ENCODE measurements around the gene USP13.

The USP13 gene

DNA sequence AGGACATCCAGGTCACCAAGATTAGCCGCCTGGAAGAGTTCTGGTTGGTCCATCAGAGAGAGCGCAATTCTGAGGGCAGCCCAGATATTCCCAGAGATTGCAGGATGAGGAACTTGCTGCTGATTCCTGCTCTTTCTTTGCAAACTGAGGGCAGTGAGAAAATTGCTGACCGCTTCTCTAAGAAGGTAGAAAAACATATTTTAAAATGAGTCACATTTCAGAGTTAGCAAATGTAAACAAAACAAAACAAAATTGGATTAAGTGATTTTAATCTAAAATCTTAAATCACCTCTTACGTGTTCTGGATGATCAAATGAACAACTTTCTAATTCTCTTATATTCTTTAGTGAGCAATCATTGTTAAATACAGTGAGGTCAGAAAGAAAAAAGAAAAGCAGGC, 149.0 kb downstream of the USP13 start:
- no peak for DNase-seq

DNA sequence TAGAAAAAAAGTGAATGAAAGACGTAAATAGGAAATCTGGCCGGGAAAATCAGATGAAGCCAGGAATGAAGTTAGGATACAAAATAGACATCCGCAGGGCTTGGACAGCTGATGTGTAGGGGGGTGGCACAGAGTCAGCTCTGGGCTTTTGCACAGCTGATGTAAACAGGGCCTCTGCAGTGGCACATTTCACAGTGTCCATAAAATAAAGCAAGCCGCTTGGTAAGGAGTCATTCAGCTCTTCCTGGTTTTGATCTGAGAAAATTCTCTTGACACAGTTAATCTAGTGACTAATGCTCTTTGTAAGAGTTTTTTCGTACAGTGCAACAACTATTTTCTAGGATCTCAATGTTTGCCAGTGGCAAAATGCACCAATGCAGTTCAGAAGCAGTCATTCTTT, 153.3 kb downstream of the USP13 start:
- DNase-seq = no peak

DNA sequence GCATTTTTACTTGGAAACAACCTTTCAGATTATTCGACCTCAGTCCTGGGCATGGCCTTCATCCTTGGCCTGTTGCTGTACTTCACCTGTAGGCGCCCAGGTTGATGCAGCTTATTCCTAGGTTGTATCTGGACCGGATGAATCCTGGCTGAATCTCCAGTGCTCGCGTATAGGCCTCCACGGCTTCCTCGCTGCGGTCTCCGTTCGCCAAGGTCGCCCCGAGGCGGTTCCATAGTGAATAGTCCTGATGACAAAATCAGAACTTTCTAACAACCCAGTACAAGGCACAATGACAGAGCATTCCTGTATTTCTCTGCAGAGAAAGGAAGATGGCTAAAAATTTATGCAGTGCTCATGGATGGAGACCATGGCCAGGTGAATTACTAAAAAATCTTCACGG, 154.7 kb downstream of the USP13 start:
- DNase-seq = no peak

DNA sequence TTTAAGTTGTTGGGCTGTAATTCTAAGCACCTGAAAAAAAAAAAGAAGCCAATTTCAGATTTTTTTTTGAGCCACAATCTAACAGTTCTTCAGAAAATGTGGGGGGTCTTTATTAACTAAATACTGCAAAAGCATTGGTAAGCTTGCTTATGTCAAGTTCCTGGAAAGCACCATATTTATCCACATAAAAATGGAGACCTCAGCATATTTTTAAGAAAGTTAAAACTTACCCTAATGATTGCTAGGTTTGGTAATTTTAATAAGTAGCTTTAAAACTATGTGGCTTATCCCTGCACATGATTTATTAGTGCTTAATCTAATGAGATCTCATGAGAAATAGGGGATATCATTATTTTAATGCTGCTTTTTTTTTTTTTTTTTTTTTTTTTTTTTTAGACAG, 156.8 kb downstream of the USP13 start:
- DNase-seq = no peak

DNA sequence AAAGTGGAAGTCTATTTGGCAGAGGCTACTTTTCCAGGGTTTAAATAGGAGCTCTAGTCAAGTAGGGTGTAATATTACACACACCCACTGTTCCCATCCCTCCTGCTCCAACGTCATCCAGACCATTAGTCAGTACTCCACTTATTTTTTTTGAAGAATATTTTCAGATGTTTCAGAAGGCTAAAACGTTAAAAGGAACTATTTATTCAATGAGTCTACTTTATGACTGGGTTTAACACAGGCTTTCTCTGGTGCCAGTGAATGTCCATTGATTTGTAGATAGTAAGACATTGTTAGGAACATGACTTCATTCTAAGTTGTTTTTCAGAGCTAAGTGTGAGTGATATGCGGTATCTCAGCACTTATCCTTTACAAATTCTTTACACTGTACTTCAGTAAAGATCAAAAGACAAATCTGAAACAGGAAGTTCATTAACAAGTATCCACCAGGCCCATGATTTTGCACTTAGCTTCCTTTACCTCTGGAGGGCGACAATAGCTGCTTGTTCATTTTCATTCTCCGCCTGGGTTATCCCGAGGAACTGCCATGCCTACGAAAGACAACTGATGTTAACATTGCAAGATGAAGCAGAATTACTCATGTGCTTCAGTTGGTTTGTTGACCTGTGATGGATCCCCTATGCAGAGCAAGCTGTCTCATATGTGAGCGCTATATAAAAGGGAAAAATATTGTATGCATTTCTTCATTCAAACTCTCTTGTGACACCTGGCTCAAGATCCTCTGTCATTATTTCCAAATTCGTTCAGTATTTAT, 158.7 kb downstream of the USP13 start:
- DNase-seq = peak; percentile 71

DNA sequence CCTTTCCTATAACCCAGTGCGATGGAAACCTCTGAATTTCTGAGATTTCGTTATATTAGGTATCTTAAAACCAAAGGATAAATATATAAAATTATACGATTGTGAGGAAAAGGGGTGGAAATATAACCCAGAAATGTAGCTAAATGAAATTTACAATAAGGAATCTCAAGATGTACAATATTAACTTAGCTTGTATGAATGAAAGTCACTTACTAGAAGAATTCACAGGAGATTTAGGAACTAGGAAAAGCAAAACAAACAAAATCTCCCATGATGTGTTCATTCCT, 159.2 kb downstream of the USP13 start:
- DNase-seq = no peak

DNA sequence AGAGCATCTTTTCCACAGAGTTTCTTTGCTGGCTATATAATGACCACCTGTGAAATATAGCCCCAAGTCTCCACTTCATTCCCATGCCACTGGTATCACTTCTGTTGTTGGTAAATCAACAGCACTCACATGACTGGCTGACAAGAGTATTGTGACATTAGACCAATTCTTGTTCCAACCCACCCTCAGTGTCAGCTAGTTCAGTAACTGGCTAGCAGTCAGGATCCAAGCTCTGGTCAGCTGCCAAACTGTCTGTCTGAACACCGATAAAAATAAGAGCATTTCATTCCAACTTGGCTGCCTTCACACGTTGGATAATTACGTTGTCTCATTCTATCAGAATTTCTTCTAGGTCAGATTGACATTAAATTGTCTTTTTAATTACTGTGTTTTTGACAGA, 166.5 kb downstream of the USP13 start:
- DNase-seq = no peak

DNA sequence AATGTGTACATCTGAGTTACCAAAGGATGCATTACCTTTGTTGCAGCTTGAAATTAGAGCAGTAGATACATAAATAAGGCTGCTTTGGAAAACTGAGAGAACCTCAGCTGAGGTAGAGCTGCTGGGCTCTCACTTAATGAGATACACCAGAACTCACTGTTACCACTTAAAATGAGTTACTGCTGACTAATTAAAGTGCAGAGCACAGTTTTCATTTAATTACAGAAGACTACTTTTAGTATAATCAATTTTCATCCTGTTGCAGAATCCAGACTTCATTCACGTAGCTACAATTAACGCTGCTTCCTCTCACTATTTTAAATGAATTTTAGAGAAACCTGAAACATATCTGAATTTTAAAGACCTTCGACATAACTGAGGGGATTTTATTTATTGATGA, 169.5 kb downstream of the USP13 start:
- no peak for DNase-seq

DNA sequence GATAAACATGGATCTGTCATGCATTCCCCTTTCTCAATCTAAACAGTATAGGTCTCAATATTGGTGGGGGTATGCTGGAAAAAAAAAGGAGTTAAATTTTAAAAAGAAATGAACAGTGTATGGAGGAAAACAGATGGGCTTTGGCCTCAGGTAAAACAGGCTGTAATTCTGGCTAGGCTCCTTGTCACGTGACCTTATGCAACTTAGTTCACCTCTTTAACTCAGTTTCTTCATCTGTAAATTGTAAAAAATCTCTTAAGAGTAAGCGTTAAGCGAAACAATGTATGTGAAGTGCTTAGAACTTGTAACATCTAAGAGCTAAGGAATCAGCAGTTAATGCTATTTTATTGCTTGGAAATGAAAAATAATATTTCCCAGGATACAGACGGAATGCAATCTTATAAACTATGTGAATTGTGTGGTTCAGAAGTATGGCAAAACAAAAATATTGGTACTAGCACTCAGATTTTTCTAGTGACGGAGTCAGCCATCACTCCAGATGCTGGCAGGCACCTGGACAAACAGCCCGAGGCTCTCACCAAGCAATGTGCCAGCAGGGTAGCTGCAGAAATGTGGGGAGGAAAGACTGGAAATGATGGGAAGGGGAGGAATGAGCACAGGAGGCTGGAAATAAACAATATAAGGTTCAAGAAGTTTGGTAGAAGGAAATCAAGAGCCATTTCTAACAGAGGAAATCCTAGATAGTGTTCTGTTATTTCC, 172.8 kb downstream of the USP13 start:
- DNase-seq = no peak

DNA sequence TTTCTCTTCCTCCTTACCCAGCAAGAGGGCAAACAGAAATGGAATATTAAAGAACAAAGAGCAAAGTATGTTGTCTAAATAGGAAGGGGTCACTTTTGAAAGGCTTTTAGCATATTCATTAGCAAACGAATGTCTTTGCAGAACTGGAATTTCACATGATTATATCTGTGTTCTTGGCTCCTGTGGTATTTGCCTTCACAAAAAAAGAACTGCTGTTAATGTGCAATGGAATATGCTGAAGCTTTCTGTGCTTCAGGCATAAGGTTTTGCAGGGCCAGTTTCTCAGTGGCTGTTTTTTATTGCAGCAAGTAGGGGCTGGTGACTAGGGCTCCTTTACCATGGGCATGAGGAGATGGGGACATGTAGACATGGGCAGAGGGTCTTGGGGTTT, 173.4 kb downstream of the USP13 start:
- no peak for DNase-seq

DNA sequence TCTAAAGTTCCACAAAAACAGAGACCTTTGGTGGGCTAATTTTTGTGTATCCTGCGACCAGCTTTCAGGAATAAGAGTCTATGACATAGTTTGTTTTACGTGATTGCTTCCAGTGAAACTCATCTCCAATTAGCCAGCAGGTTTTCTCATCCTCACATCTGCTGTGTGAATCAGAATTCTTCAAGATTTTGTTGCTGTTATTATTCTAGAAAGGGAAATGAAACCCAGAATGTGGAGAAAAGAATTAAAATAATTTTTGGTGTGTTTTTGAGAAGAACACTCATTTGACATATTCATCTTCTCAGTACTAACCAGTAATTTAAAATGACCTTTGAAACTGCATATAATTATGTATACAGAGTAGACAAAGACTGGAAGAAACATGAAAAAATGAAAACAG, 175.9 kb downstream of the USP13 start:
- DNase-seq = no peak

DNA sequence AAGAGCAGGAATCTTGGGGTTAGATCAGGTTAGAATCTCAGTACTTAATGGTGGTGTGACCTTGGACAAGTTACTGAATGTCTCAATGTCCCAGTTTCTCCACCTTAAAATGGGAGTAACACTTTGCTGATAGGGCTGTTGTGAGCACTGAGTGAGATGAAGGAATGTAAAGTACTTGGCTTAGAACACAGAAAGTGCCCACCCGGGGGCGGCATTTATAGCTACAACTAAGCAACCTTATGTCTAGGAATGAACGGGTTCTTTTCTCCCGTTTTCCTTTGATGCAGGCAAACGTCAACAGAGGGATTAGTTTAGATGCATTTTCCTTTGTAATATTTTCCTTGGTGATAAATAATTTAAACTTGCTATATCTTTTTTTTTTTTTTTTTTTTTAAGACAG, 176.6 kb downstream of the USP13 start:
- DNase-seq = no peak

DNA sequence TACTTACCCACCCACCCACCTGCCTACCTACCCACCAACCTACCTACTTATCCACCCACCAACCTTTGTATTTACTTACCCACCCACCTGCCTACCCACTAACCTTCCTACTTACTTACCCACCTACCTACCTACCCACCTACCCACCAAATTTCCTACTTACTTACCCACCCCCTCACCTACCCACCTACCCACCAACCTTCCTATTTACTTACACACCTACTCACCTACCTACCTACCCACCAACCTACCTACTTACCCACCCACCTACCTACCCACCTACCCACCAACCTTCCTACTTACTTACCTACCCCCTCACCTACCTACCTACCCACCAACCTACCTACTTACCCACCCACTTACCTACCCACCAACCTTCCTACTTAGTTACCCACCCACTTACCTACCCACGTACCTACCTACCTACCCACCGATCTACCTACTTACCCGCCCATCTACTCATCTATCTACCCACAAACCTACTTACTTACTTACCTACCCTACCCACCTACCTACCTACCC, 179.6 kb downstream of the USP13 start:
- DNase-seq = no peak

DNA sequence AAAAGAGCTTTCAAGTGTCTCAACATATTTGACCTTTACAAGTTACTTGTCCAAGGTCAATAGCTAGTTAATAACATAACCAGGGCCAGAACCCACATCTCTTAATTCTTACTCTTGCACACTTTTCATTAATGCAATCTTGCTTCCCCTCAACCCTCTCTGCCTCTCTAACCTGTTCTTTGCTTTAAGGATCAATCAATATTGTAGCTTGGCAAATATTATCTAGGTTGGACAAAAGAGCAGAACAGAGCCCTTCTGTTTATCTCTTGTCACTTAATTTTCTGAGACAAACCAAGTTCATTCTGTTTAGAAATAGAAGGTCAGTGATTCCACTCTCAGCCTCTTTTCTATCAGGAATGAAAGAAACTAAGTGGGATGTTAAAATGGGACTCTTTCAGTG, 180.5 kb downstream of the USP13 start:
- DNase-seq = no peak

DNA sequence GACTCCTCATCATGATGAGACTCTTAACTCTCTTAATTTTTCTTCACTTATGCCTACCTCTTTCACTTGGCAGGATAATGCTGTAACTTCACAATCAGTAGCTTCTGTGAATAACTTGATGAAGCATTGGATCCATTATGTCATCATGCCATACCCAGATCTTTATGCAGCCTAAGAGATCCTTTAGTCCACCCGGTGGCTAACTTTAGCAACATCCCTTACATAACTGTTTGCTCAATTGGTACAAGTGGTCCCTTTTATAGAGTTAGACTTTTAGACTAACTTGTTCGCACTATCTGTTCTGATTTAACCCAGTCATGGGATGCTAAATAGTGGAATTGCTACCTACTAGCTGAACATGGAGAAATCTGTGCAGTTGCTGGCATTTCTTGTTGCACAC, 184.5 kb downstream of the USP13 start:
- no peak for DNase-seq

Measured in COR-L47 (cell line).